KOPT-K1 (cell line): ENCODE measurements around the gene MBD3L2.
"Not testable (repeated sequence)": the region's sequence is repeated elsewhere in the genome, so short reads cannot be mapped to it uniquely, and the experiment has no call there.

ENCODE experiments used
- H3K27ac ChIP-seq: fragments of 200-600 bp; sonication (generic); 2 replicates; pipeline ENCODE4 v1.5.1; 2016; ENCODE audit warnings: antibody characterized with exemption, mild to moderate bottlenecking, low read depth, low read length; ENCODE audit not compliant: poor library complexity, severe bottlenecking
- H3K36me3 ChIP-seq: fragments of 200-600 bp; sonication (generic); 2 replicates; pipeline ENCODE4 v1.5.1; 2017; ENCODE audit warnings: antibody characterized with exemption, mild to moderate bottlenecking, low read length, moderate library complexity; ENCODE audit not compliant: insufficient read depth
- H3K9me3 ChIP-seq: fragments of 200-600 bp; sonication (generic); 2 replicates; pipeline ENCODE4 v1.5.1; 2017; ENCODE audit warnings: antibody characterized with exemption, low read length, mild to moderate bottlenecking; ENCODE audit not compliant: insufficient read depth, poor library complexity, severe bottlenecking

Gene MBD3L2

DNA sequence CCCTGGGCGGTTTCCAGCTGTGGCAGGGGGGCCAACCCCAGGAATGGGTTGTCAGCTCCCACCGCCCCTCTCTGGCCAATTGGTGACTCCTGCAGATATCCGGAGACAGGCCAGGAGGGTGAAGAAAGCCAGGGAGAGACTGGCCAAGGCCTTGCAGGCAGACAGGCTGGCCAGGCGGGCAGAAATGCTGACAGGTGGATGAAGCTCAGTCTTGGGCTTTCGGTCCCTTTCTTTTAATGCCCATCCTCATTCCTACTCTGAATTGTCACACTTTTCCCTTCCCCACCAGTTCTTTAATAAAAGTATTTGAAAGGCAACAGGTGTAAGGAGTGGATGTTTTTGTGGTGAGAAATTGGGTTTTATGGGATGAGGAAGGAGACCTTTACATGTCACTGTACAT, 2.3 kb downstream of the MBD3L2 start:
- H3K27ac ChIP-seq, H3K36me3 ChIP-seq, H3K9me3 ChIP-seq: not testable (repeated sequence)

DNA sequence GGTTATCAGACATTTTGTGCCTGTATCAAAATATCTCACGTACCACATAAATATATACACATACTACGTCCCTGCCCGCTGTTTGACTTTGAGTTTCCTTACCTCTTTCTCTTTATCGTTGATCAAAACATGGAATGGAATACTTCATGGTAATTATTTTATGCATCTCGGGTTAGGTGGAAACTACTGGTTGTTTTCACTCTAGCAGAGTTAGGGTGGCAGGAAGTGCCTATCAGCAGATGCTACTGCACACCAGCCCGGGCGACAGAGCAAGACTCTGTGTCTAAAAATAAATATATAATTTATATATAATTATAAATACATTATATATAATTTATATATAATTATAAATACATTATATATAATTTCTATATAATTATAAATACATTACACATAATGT, 3.8 kb downstream of the MBD3L2 start:
- not testable (repeated sequence) for H3K9me3 ChIP-seq, H3K36me3 ChIP-seq, H3K27ac ChIP-seq

DNA sequence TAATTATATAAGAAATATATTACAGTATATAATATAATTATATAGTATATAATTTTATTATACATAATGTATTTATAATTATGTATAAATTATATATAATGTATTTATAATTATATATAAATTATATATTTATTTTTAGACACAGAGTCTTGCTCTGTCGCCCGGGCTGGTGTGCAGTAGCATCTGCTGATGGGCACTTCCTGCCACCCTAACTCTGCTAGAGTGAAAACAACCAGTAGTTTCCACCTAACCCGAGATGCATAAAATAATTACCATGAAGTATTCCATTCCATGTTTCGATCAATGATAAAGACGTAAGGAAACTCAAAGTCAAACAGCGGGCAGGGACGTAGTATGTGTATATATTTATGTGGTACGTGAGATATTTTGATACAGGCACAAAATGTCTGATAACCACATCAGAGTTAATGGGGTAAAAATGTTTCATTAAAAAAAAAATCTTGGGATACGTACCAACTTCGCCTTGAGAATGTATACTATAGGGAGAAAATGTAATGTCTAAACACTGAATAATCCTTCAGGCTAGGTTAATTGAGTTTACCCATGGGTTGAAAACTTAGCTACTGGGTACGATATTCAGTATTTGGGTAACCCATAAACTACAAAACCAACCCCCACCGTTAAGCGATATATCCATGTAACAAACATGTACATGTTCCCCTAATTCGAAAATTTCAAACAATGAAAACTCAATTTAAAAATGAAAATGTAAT, 5.7 kb downstream of the MBD3L2 start:
- H3K9me3 ChIP-seq, H3K36me3 ChIP-seq, H3K27ac ChIP-seq: not testable (repeated sequence)

DNA sequence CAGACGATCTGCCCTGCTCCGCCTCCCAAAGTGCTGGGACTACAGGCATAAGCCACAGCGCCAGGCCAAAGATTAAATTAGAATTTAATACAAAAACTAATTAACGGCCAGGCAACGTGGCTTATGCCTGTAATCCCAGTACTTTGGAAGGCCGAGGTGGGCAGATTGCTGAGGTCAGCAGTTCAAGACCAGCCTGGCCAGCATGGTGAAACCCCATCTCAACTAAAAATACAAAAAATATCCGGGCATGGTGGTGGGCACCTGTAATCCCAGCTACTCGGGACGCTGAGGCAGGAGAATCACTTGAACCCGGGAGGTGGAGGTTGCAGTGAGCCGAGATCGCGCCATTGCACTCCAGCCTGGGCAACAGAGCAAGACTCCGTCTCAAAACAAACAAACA, 6.6 kb downstream of the MBD3L2 start:
- H3K36me3 ChIP-seq, H3K27ac ChIP-seq, H3K9me3 ChIP-seq: not testable (repeated sequence)

DNA sequence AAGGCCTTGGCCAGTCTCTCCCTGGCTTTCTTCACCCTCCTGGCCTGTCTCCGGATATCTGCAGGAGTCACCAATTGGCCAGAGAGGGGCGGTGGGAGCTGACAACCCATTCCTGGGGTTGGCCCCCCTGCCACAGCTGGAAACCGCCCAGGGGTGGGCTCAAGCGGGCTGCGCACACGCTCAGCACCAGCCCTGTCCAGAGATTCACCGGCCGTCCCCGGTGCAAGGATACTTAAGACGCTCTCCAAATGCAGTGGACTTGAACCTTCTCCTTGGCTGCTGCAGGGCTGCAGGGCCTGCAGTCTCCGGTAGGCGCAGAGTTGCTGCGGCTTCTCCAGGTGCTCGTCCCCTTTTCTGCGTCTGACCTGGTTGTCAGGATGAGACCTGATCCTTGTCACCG, 7.2 kb downstream of the MBD3L2 start:
- H3K36me3 ChIP-seq, H3K27ac ChIP-seq, H3K9me3 ChIP-seq: not testable (repeated sequence)

DNA sequence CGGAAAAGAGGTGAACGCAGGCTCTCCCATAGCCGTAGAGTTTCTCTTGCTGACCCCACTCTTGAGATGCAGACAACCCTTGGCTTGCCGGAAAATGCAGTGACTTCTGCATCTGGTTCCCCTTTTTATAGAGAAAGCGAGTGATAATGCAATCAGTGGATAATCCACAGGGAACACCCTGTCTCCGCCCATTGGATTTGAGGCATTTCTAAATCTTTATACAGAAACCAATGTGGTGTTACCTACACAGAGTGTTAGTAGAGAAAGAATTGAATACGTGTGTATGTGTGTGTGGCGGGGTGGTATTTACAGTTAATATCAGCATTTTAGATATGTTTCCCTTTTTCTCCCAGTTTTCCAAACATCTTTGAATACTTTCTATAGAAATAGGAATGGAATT, 9.5 kb downstream of the MBD3L2 start, which contains the start of gene MBD3L3:
Gene MBD3L3 (minus strand): TSS at position 101 of the 400 bp plus-strand sequence. CDS start 71 bp downstream, at position 30.
- H3K36me3 ChIP-seq, H3K9me3 ChIP-seq, H3K27ac ChIP-seq: not testable (repeated sequence)

DNA sequence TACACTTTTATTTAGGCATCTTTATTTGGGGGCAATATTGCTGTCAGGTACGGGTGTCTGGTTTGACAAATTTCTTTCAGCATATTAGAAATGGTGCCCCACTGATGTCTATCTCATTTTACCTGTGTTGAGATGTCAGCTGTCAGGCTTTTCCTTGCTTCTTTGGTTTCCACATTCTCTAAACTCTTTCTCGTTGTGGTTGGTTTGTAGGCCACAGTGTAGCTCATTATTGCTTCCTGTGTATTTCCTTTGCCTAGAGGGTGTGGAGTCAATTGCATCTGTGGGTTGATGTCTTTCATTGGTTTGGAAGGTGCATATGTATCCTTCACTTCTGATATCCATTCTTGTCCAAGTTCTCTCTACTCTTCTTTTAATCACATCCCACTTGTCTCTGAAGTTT, 10.9 kb downstream of the MBD3L2 start:
- H3K9me3 ChIP-seq, H3K36me3 ChIP-seq, H3K27ac ChIP-seq: not testable (repeated sequence)

DNA sequence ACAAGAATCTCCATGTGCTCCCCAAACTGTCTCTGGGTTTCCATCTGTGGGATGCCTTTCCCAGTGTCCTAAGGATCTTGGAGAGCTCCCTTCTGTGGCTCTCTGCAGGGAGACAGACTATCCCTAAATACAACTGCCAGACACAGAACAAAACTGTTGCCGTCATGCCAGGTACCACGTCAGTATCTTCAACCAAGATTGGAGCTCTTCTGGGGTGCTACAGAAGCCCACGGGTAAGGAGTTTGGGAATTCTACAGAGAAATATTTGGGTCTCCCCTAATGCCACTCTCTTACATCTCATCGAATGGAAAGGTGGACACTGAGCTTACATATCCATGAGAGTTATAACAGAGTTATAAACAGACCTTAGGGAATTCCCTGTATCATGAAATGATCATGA, 14.2 kb downstream of the MBD3L2 start:
- Histone ChIP-seq H3K9me3 (no peaks in the 10 kb centered on the region), H3K27ac (no peak overlapping the region), H3K36me3 (no peaks in the 10 kb centered on the region)

DNA sequence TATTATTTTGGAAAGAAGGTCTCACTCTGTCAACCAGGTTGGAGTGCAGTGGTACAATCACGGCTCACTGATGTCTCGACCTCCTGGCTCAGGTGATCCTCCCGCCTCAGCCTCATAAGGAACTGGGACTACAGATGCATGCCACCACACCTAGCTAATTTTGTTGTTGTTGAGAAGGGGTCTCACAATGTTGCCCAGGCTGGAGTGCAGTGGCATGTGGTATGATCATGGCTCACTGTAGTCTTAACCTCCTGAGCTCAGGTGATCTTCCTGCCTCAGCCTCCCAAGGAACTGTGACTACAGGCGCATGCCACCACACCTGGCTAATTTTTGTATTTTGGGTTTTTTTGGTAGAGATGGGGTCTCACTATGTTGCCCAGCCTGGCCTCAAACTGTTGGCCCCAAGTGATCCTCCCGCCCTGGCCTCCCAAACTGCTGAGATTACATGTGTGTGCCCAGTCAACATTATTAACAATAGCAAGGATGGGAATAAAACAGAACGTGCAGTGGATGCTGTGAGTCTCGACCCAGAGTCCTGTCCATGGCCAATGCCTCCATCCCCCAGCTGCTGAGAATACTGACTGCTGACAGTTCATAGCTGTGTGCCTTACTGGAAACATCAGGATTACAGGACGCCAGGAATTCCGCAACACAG, 14.8 kb downstream of the MBD3L2 start:
- Histone ChIP-seq H3K36me3 (no peaks in the 10 kb centered on the region), H3K9me3 (no peaks in the 10 kb centered on the region), H3K27ac (no peak overlapping the region)

DNA sequence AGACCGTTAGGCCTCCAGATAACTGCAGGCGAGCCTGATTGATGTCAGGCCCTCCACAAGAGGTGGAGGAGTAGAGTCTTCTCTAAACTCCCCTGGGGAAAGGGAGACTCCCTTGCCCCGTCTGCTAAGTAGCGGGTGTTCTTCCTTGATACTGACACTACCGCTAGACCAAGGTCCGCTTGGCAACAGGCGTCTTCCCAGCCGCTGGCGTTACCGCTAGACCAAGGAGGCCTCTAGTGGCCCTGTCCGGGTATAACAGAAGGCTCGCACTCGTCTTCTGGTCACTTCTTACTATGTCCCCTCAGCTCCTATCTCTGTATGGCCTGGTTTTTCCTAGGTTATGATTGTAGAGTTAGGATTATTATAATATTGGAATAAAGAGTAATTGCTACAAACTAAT, 18.0 kb downstream of the MBD3L2 start:
- peaks cover 13% of the 10 kb centered on the region for H3K36me3 ChIP-seq
- H3K9me3 ChIP-seq, H3K27ac ChIP-seq: not testable (repeated sequence)

DNA sequence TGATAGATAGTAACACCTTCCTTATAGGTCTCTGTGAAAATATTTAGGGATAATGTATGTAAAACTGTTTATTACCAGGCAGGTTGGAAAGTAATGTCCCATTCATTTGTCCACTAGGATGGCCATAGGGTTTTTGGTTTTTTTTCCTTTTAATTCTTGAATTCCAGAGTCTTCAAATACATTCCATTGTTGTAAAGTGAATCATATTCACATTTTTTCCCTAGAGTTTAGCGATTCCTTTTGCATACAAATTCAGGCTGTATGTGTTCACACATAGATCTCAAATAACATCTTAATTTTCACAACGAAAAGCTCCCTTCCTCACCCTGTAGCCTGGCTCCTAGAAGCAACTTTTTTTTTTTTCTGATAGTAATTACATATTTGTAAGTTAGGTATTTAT, 18.6 kb downstream of the MBD3L2 start:
- Histone ChIP-seq H3K27ac (no peak overlapping the region), H3K9me3 (no peaks in the 10 kb centered on the region), H3K36me3 (peaks cover 19% of the 10 kb centered on the region)

DNA sequence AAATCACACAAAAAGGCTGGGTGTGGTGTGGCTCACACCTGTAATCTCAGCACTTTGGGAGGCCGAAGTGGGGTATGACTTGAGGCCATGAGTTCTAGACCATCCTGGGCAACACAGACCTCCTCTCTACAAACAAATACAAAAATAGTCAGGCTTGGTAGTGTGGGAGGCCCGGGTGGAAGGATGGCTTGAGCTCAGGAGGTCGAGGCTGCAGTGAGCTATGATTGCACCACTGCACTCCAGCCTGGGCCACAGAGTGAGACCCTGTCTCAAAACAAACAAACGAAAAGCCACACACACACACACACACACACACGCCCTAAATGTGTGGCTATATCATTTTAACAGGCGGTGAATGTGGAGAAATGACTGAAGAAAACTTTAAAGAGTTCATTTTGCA, 19.5 kb downstream of the MBD3L2 start:
- peak overlapping the region; percentile 12 for H3K27ac ChIP-seq
- peaks cover 28% of the 10 kb centered on the region for H3K36me3 ChIP-seq
- no peaks in the 10 kb centered on the region for H3K9me3 ChIP-seq

DNA sequence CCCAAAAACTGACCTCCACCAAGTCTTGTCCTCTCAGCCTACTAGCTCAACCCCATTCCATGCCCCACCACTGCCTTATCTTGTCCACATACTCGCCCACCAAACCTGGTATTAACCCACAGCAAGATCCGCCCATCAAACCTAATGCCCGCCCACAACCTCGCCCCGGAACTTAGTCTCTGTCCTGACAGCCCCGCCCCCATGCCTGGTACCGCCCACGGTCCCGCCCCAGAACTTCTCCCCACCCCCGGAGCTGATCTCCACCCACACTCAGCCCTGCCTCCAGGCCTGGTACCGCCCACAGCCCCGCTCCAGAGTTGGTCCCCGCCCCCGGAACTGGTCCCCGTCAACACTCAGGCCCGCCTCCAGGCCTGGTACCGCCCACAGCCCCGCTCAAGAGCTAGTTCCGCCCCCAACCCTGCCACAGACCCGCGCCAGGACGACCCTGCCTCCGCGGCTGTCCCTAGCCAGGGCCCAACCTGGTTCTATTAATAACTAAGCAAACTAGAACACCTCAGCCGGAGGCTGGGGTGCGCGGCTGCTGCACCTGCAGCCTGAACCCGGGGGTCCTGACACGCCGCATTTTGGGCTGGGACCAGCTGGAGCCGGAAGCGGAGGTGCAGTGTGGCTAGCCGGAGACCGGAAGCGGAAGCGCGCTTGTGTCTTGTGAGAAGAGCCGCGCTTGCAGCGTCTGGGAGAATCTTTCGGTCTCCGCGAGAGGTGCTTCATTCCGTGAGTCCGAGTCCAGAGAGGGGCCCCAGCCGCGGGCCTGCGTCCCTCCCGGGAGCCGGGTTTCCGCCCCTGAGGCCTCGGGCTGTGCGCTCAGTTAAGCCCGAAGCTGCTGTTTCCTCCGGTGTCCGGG, 20.2 kb downstream of the MBD3L2 start, which contains the start of gene ZNF557:
Gene ZNF557 (plus strand): TSS at position 662 of the 862 bp plus-strand sequence. CDS start 5,372 bp downstream, outside the sequence.
- Histone ChIP-seq H3K36me3 (peaks cover 35% of the 10 kb centered on the region), H3K9me3 (no peaks in the 10 kb centered on the region), H3K27ac (peak within 1 kb of the TSS; percentile 91)

DNA sequence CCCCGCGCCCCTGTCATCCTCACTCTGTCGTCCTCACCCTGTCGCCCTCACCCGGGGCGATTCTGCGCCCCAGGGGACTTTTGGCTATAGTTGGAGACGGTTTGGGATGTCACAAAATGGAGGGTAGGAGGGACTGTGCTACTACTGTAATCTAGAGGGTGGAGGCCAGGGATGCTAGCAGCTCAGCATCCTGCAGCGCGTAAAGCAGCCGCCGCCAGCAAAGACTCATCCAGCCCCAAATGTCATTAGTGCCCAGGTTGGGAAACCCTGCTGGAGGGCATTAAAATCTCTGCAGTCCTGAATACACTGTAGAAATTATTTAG, 20.7 kb downstream of the MBD3L2 start:
- Histone ChIP-seq H3K27ac (peak overlapping the region; percentile 91), H3K9me3 (peaks cover 1% of the 10 kb centered on the region), H3K36me3 (peaks cover 41% of the 10 kb centered on the region)

DNA sequence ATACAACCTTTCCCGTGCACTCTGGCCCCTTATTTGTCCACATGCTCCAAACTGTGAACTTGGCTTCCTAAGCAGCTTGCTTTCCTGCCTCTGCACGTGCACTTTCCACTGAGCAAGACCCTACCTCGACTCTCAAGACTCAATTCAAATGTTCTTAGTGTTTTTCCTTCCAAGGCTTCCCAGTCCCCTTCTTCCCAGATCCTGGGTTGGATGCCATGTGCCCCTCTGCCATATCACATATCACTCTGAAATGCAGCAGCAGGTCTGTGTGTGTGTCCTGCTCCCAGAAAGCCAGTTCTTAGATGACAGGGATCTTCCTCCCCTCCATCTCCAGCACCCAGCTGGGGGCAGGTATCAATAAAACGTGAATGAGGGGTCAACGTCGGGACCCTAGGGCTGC, 23.4 kb downstream of the MBD3L2 start:
- H3K27ac ChIP-seq = no peak overlapping the region
- peaks cover 28% of the 10 kb centered on the region for H3K9me3 ChIP-seq
- H3K36me3 ChIP-seq = peaks cover 67% of the 10 kb centered on the region
